SK-N-SH (cell line): ENCODE measurements around the gene XRCC5.

Experiments used
- CTCF ChIP-seq: fragments of 200-600 bp; sonication (generic); IDR thresholded peaks from 2 replicates; pipeline ENCODE4 v1.6.1; 2017; ENCODE audit warnings: antibody characterized with exemption, mild to moderate bottlenecking, moderate library complexity
- FOSL2 ChIP-seq: IDR thresholded peaks from 2 replicates; pipeline ENCODE4 v1.4.0; 2012; ENCODE audit warnings: low read depth, mild to moderate bottlenecking, moderate library complexity, borderline replicate concordance
- PBX3 ChIP-seq: IDR thresholded peaks from 2 replicates; pipeline ENCODE4; 2012
- POLR2AphosphoS5 ChIP-seq: IDR thresholded peaks from 2 replicates; pipeline ENCODE4 v1.6.1; 2012; ENCODE audit warnings: low read depth, low read length
- TAF1 ChIP-seq: IDR thresholded peaks from 2 replicates; pipeline ENCODE4 v1.6.1; 2012; ENCODE audit warnings: low read depth, mild to moderate bottlenecking, low read length, moderate library complexity, borderline replicate concordance

DNA sequence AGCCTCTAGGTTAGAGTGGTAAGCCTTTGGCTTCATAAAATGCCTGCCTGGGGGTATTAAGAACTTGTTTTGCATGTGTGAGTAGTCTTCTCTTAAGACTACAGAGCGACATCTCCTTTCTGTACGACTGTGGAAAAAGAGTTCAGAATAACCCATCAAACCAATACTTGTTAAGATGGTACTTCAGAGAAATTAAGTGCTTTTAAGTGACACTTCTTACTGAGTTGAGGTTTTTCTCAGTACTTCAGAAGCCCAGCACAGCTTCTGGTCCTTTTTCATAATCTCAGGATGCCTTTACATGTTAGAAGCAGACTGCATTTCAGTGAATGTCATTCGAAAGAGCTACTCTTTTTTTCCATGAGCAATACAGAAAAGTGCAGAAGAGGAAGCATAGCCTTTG is 10.8 kb downstream of the XRCC5 start:
- no peak for TF ChIP-seq FOSL2
- TF ChIP-seq POLR2AphosphoS5: no peak
- TF ChIP-seq PBX3: no peak
- no peak for TF ChIP-seq TAF1
- no peak for TF ChIP-seq CTCF
